HepG2 (cell line): Measurements from ENCODE around the gene CCND1. TPM values are rescaled to one million over a fixed set of nuclear protein-coding genes. Genes with fewer than 3 reads are reported as not detected.
A peak's percentile ranks its signal among the peaks of the same experiment; 100 is the strongest.

ENCODE experiments used
- ATAC-seq: fragments of 200-7000 bp; cut with Tn5 transposase; 3 replicates; pipeline ENCODE4 v1.9.1; 2020; ENCODE audit warnings: mild to moderate bottlenecking, moderate library complexity
- BruUV-seq: library from RNA; stranded (reverse); fragments of 400-500 nt; replicated peaks from 2 replicates; lab custom pipeline; 2021; lab: Mats Ljungman, UMichigan
- CTCF ChIA-PET: fragments of 300-600 bp; formaldehyde crosslinking; extraction: SDS; loops from one replicate; lab custom pipeline; 2021; ENCODE audit warnings: low total read pairs, inconsistent platforms, low intra/inter-chr PET ratio; lab: Yijun Ruan, JAX
- POLR2A ChIA-PET: fragments of 350-600 bp; sonication (Branson Sonifier 250); formaldehyde crosslinking; loops from one replicate; lab custom pipeline; 2020; ENCODE audit warnings: antibody characterized with exemption, inconsistent platforms; lab: Yijun Ruan, JAX
- DNase-seq: peaks from one replicate; pipeline ENCODE4 v3.0.0-alpha.2; 2015; ENCODE audit warnings: low spot score
- FAIRE-seq: peaks from 3 replicates; lab custom pipeline; 2011; peaks lifted over from hg19 to GRCh38; lab: Jason Lieb, UNC
- H2AFZ ChIP-seq: one replicate; pipeline ENCODE4 v1.6.1; 2011; ENCODE audit warnings: low read length, inconsistent platforms
- H3K27ac ChIP-seq: fragments of 300-600 bp; 3 replicates; pipeline ENCODE4 v1.8.0; 2011; ENCODE audit warnings: mixed run types, mild to moderate bottlenecking, mixed read lengths, low read length, inconsistent platforms; ENCODE audit not compliant: insufficient read depth; ENCODE audit errors: extremely low read length
- H3K27me3 ChIP-seq, 2 experiments: fragments of 200-600 bp in 1 of 2; 2 replicates in 1 of 2; 3 replicates in 1 of 2; pipeline versions ENCODE4 v1.6.0 to v1.8.0; 2011; ENCODE audit warnings: low read length in 2 of 2, mild to moderate bottlenecking in 2 of 2, moderate library complexity in 2 of 2, inconsistent platforms in 1 of 2; ENCODE audit not compliant: insufficient read depth in 2 of 2, control insufficient read depth in 1 of 2
- H3K36me3 ChIP-seq, 2 experiments: fragments of 200-600 bp in 1 of 2; replicated peaks in 1 of 2; 2 replicates in 1 of 2; 3 replicates in 1 of 2; pipeline versions ENCODE4 v1.5.1 to v1.8.0; 2011; ENCODE audit warnings: low read length in 2 of 2, inconsistent platforms in 1 of 2; ENCODE audit not compliant: insufficient read depth in 2 of 2, control insufficient read depth in 1 of 2
- H3K4me1 ChIP-seq: 2 replicates; pipeline ENCODE4 v1.5.1; 2012; ENCODE audit warnings: low read length, inconsistent platforms; ENCODE audit not compliant: insufficient read depth
- H3K4me2 ChIP-seq: 2 replicates; pipeline ENCODE4 v1.6.0; 2011; ENCODE audit warnings: low read depth, low read length, inconsistent platforms
- H3K4me3 ChIP-seq, 3 experiments: fragments of 200-600 bp in 1 of 3; sonication (generic), shearing (Covaris generic) in 1 of 3; replicated peaks in 1 of 3; 2 replicates each; pipeline ENCODE4 v1.5.1; 2011 to 2016; ENCODE audit warnings: low read length in 3 of 3, inconsistent platforms in 2 of 3, low read depth in 2 of 3, mild to moderate bottlenecking in 2 of 3, control low read depth in 1 of 3, mixed read lengths in 1 of 3; ENCODE audit not compliant: insufficient read depth in 1 of 3
- H3K79me2 ChIP-seq: one replicate; pipeline ENCODE4 v1.6.1; 2011; ENCODE audit warnings: low read length, inconsistent platforms; ENCODE audit not compliant: insufficient read depth
- H3K9ac ChIP-seq: 2 replicates; pipeline ENCODE4 v1.6.0; 2011; ENCODE audit warnings: mild to moderate bottlenecking, low read depth, low read length, inconsistent platforms; ENCODE audit not compliant: insufficient read depth
- H3K9me3 ChIP-seq: 2 replicates; pipeline ENCODE4 v1.5.1; 2012; ENCODE audit warnings: mild to moderate bottlenecking, low read length
- H4K20me1 ChIP-seq: 2 replicates; pipeline ENCODE4 v1.6.0; 2011; ENCODE audit warnings: inconsistent platforms, mild to moderate bottlenecking, low read length, moderate library complexity; ENCODE audit not compliant: insufficient read depth
- HNRNPK ChIP-seq: fragments of 200-400 bp; formaldehyde crosslinking; IDR thresholded peaks from 2 replicates; pipeline ENCODE4 v1.6.1; 2018; ENCODE audit warnings: low read length, low read depth, moderate library complexity, mild to moderate bottlenecking; ENCODE audit not compliant: poor library complexity, severe bottlenecking
- IRX3 ChIP-seq: sonication (generic); formaldehyde crosslinking; IDR thresholded peaks from 2 replicates; pipeline ENCODE4 v1.8.1; 2023; ENCODE audit warnings: mild to moderate bottlenecking, low read depth, missing genetic modification reagents, borderline replicate concordance
- ZNF12 ChIP-seq: sonication (generic); formaldehyde crosslinking; IDR thresholded peaks from 2 replicates; pipeline ENCODE4 v1.5.0; 2020; ENCODE audit warnings: missing genetic modification reagents
- ZNF530 ChIP-seq: sonication (generic); formaldehyde crosslinking; IDR thresholded peaks from 2 replicates; pipeline ENCODE4 v1.5.0; 2020; ENCODE audit warnings: low read depth, mild to moderate bottlenecking, missing genetic modification reagents
- WGBS: methylation state at CpG from one replicate; pipeline ENCODE4 v1.1.6; 2017; ENCODE audit warnings: low lambda C conversion rate; 5-methylcytosine and 5-hydroxymethylcytosine counted together
- in situ Hi-C: cut with HindIII; loops from 2 replicates; pipeline ENCODE4 v1.10.0; 2017; ENCODE audit warnings: low pct_unique_long_range_greater_than_20kb; ENCODE audit not compliant: extremely low pct_ligation_motif_present
- intact Hi-C: fragments of 100-400 bp; cut with micrococcal nuclease; formaldehyde crosslinking; loops from one replicate; pipeline ENCODE4 v1.10.0; 2022; ENCODE audit not compliant: unreplicated experiment
- polyA plus RNA-seq, 8 experiments: library from polyadenylated mRNA; depleted of rRNA in 3 of 8; stranded (reverse) in 7 of 8; unstranded in 1 of 8; fragments of >200 nt; fragmentation: Illumina TruSeq in 4 of 8; extraction: Trizol in 4 of 8; gene quantifications; 2 replicates each; pipeline versions ENCODE4 v1.2.1 to v1.2.3, GENCODE V29; 2011 to 2016; ENCODE audit warnings: low read depth in 4 of 8, missing spikeins in 1 of 8, mixed read lengths in 1 of 8; ENCODE audit not compliant: insufficient read depth in 1 of 8
- total RNA-seq, 5 experiments: library from RNA; depleted of rRNA; stranded (reverse); fragments of >200 nt; fragmentation: Illumina TruSeq; extraction: Trizol; gene quantifications; 2 replicates each; pipeline ENCODE4 v1.2.3, GENCODE V29; 2016; ENCODE audit warnings: low read depth in 1 of 5
- TF ChIP-seq, protein P1 (sequence below): sonication (generic); formaldehyde crosslinking; IDR thresholded peaks from 2 replicates; pipeline ENCODE4 v1.8.0; 2022; ENCODE audit warnings: mild to moderate bottlenecking, missing genetic modification reagents; ENCODE audit not compliant: insufficient replicate concordance

CCND1 gene
- total and polyA plus RNA-seq, 2 of the 13 experiments (the other 11 are each of a cell fraction or from before 2014, with no cell fraction given): 107 to 136 TPM

GRCh38 chr11:69682221-69682620 lies 41.3 kb downstream of the CCND1 start (continued):
- TF ChIP-seq, protein P1, sequence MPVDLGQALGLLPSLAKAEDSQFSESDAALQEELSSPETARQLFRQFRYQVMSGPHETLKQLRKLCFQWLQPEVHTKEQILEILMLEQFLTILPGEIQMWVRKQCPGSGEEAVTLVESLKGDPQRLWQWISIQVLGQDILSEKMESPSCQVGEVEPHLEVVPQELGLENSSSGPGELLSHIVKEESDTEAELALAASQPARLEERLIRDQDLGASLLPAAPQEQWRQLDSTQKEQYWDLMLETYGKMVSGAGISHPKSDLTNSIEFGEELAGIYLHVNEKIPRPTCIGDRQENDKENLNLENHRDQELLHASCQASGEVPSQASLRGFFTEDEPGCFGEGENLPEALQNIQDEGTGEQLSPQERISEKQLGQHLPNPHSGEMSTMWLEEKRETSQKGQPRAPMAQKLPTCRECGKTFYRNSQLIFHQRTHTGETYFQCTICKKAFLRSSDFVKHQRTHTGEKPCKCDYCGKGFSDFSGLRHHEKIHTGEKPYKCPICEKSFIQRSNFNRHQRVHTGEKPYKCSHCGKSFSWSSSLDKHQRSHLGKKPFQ (CRISPR knock-in tag): no peak
- no peak for TF ChIP-seq HNRNPK
- no peak for TF ChIP-seq ZNF530 (CRISPR knock-in tag)

DNA sequence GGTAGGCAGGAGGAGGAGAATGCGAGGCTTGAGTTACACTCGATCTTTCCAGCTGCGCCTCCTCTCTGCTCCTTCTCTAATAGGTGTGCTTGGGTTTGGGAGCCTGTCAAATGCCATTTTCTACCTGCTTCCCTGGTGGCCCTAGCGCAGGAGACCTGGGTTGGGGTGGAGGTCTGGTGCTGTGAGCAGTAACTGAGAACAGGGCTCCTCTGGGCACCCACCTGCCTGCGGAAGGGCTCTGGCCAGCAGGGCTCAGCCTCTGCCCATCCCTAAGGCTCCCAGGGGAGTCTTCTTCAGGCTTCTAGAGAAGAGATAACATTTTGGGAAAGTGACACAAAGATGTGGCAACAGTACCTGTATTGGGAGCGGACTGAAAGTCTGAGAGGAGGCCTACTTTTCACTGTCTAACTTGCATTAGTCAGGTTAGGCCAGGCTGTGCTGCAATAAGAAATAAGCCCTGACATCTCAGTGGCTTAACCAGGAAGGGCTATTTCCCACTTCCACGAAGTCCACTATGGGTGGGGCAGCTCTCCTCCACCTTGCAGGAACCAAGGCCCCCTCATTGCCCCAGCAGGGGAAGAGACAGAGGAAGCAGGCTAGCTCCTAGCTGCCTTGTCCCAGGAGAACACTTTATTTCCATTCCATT lies 41.8 kb downstream of the CCND1 start:
- FAIRE-seq (no peak), ATAC-seq (no peak), DNase-seq (no peak)
- peak; percentile 100 for TF ChIP-seq ZNF12 (CRISPR knock-in tag)
- TF ChIP-seq IRX3 (CRISPR knock-in tag): no peak
- no peak overlapping the region for H3K27ac ChIP-seq
- H3K79me2 ChIP-seq: no peaks in the 10 kb centered on the region
- WGBS: 72% methylated on average over 5 of the region's 7 CpGs
- no peaks in the 10 kb centered on the region for H4K20me1 ChIP-seq
- H3K4me3 ChIP-seq: no peak overlapping the region
- intact Hi-C loops (no loop called here), in situ Hi-C loops (no loop called here)
- POLR2A ChIA-PET: no interaction called here
- H3K36me3 ChIP-seq: no peaks in the 10 kb centered on the region
- H3K9me3 ChIP-seq: no peaks in the 10 kb centered on the region
- CTCF ChIA-PET: interaction anchor here (1.8 to 1.9 kb wide), 2 partner anchors 39 to 580 kb away, joined by 9 to 20 read pairs; no protein-coding TSS in a partner anchor
- H3K27me3 ChIP-seq: peaks cover 0 to 5% of the 10 kb centered on the region in 2 experiments; a peak in 2 of 5 replicates
- no peak overlapping the region for H3K4me2 ChIP-seq
- no peak overlapping the region for H2AFZ ChIP-seq
- H3K9ac ChIP-seq: no peak overlapping the region
- H3K4me1 ChIP-seq: peaks cover 40% of the 10 kb centered on the region
- BruUV-seq: no TSS peak
